HG03039 (cell line): ENCODE results near the gene PYGL.

ENCODE experiments used
- ATAC-seq: cut with Tn5 transposase; IDR thresholded peaks from one replicate; pipeline ENCODE4 v1.9.1; 2021; ENCODE audit warnings: mild to moderate bottlenecking, moderate library complexity; ENCODE audit not compliant: unreplicated experiment

PYGL gene

DNA sequence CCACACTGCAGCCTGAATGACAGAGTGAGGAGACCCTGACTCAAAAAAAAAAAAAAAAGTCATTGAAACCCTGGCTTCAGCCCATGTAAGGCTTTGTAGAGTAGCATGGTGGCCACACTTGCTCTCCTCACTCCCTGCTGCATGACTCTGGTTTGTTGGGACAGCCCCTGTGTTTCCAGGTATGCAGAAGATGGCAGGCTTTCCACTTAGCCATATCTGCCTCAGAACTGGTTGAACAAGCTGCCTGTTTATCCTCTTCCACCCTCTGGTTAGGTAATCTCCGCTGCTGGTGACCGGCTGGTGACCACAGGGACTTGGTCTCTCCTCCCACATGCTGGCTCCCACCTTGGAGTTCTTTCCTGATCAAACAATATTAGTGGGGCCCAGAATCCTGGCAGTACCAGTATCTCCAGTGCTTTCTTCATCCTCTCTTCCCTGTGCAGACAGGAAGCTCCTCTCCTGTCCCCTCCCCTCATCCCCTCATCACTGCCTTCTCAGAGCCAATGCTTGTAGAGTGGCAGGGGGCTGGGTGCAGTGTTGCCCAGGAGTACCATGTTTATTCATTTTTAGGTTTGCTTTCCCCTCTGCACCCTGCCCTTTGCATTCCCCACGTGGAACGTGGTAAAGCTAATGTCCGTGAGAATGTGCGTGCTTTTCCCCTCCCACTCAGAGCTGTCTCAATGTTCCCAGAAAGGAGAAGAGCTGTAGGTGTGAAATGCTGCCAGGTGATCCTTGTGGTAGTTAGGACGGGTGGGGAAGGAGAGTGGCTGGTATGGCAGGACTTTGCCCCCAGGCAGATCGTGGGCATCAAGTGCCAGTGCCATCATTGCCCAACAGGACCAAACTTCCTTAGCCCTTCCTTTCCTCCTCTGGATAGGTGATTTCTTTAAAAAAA, 61.1 kb downstream of the PYGL start:
- no peak for ATAC-seq

- ATAC-seq: peak; percentile 92
Measured at GRCh38 chr14:50875359-50876070, 68.8 kb downstream of the PYGL start.

GRCh38 chr14:50874757-50875156, 69.5 kb downstream of the PYGL start:
- ATAC-seq: no peak

DNA sequence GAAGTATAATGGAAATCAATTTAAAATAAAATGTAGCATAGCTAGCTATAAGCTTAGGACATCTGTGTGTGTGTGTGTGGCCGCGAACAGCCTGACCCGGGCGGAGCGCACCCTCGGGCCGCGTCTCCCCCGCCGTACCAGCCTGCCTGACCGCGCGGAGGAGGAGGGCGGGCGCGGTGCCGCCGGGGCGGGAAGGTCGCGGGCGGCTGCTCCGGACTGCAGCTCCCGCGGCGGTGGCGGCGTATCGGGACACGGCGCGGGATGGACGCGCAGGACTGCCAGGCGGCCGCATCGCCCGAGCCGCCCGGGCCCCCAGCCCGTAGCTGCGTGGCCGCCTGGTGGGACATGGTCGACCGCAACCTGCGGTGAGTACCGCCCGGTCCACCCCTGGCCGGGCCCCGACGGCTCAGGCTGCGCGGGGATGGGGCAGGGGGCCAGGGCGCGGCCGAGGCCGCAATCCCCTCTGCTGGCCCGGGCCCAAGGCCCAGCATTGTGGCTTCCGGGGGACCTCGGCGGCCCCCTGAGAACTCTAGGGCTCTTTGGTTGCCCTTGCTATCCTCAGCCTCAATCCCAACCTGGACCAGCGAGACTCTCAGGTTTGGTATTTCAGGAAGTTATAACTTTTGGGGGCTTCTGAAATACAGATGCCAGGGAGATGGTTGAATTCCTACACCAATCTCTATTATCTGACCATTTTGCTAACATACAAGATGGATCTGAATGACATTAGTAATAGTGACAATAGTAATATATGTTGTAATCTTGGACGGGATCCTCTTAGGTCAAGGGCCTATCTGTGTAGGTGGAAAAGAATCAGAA, 72.2 kb downstream of the PYGL start, which contains the start of gene ABHD12B:
TSS of gene ABHD12B (plus strand) at position 140 of the 819 bp plus-strand sequence. CDS start at position 262, 122 bp downstream.
- no peak for ATAC-seq

DNA sequence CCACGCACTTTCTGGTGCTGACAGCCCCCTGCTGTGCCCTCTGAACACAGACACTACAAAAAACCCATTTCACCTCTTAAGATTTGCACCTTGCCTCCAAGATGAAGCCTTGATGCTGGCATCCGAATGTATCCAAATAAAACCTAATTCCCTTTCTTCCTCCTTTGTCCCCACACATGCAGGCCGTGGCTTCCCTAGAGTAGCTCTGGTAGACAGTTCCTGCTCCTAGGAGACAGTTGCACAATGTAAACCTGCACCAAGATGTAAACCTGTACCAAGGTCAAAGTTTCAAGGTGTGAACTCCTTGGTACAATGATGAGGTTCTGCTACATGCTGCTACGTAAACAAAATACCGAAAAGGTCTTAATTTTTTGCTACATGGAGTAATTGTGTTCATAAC, 73.1 kb downstream of the PYGL start:
- no peak for ATAC-seq

DNA sequence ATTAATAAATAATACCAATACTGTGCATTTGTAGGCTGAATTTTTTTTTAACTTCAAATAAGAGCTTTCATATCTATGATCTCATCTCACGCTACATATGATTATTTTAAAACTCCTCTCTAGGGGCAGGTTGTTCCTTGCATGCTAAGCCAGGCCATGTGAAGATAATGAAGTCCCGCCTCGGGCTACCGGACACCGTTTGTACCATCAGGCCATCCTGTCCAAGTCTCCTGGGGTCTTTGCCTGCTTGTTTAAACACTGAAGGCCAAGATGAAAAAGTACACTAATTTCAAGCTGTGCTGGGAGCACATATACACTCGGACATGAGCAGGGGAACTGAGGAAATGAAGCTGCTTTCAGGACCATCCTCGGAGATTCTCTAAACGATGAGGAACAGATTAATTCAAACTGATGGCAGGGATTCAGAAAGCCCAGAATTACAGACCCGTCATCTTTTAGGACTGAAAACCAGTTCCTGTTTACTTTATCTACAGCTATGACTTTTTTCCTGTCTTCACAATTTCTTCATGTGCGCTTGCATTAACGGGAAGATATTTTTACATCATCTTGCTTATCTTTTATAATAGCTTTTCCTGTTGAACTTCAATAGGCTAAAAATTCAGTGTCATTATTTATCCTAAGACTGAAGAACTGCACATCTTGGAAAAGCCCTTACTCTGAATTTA, 78.7 kb downstream of the PYGL start:
- no peak for ATAC-seq

- no peak for ATAC-seq
Measured at GRCh38 chr14:50864946-50865345, 79.3 kb downstream of the PYGL start.

DNA sequence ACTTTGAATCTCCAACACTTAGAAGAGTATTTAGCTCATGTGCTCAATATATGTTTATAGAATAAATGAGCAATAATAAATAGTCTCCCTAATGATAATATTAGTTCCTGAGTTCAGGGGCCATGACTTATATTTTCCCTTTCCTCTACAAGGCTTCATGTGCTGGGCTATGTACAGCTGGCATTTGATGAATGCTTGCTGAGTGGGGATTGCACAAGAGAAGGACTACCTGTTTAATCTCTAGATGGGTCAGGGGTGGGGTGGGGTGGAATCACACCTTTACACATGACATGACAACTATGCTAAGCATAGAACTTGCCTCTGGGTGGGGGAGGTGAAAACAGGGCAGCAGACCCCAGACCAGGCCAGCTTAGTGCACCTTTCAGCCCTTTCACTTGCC, 80.0 kb downstream of the PYGL start:
- no peak for ATAC-seq

GRCh38 chr14:50862036-50862570, 82.2 kb downstream of the PYGL start:
- ATAC-seq: no peak

GRCh38 chr14:50860478-50861086, 83.7 kb downstream of the PYGL start:
- no peak for ATAC-seq

- no peak for ATAC-seq
Measured at GRCh38 chr14:50859296-50859624, 85.0 kb downstream of the PYGL start.

GRCh38 chr14:50856660-50857059, 87.6 kb downstream of the PYGL start:
- no peak for ATAC-seq

DNA sequence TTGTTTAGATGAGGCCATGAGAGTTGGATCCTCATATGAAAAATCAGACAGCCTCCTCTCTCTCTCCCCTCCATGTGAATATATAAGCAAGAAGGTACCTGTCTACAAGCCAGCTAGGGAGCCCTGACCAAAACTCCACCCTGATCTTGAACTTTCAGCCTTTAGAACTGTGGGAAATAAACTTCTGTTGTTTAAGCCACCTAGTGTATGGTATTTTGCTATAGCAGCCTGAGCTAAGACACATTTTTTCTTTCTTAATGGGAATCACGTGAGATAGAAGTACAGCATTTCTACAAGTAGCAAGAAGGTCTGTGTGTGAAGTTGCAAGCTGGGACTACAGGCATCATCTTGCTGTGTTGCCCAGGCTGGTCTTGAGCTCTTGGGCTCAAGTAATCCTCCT, 88.7 kb downstream of the PYGL start:
- ATAC-seq: no peak
